Measurements from ENCODE around the gene COLQ.
"Not testable (repeated sequence)": the region's sequence is repeated elsewhere in the genome, so short reads cannot be mapped to it uniquely, and the experiment has no call there.

The COLQ gene

GRCh38 chr3:15521573-15521965, at the start of gene COLQ:
Gene COLQ (minus strand): TSS chr3:15521706. CDS start chr3:15521625, 81 bp downstream.
- no peak for DNase-seq

GRCh38 chr3:15563190-15563589, 41.7 kb upstream of the COLQ start:
- no peak for DNase-seq

- DNase-seq = no peak
Measured at GRCh38 chr3:15562560-15562959, 41.1 kb upstream of the COLQ start.

GRCh38 chr3:15558581-15558980, 37.1 kb upstream of the COLQ start:
- no peak for DNase-seq

- peak; percentile 30 for DNase-seq
Measured at GRCh38 chr3:15557511-15557946, 36.0 kb upstream of the COLQ start.

- DNase-seq = no peak
Measured at GRCh38 chr3:15556512-15556911, 35.0 kb upstream of the COLQ start.

- no peak for DNase-seq
Measured at GRCh38 chr3:15553749-15554148, 32.2 kb upstream of the COLQ start.

GRCh38 chr3:15551902-15552301, 30.4 kb upstream of the COLQ start:
- DNase-seq = no peak

- DNase-seq = no peak
Measured at GRCh38 chr3:15549846-15550245, 28.3 kb upstream of the COLQ start.

GRCh38 chr3:15542614-15543013, 21.1 kb upstream of the COLQ start:
- DNase-seq = no peak

- DNase-seq = no peak
Measured at GRCh38 chr3:15541371-15541770, 19.9 kb upstream of the COLQ start.

- no peak for DNase-seq
Measured at GRCh38 chr3:15539066-15539465, 17.6 kb upstream of the COLQ start.

GRCh38 chr3:15538345-15538744, 16.8 kb upstream of the COLQ start:
- no peak for DNase-seq

GRCh38 chr3:15536856-15537255, 15.3 kb upstream of the COLQ start:
- no peak for DNase-seq

GRCh38 chr3:15535732-15536131, 14.2 kb upstream of the COLQ start:
- no peak for DNase-seq

- DNase-seq = not testable (repeated sequence)
Measured at GRCh38 chr3:15532614-15533013, 11.1 kb upstream of the COLQ start.

GRCh38 chr3:15531346-15531745, 9.8 kb upstream of the COLQ start:
- DNase-seq = no peak

GRCh38 chr3:15528854-15529537, 7.5 kb upstream of the COLQ start:
- no peak for DNase-seq

- DNase-seq = no peak
Measured at GRCh38 chr3:15527031-15527459, 5.5 kb upstream of the COLQ start.

GRCh38 chr3:15525790-15526189, 4.3 kb upstream of the COLQ start:
- no peak for DNase-seq

- DNase-seq = no peak
Measured at GRCh38 chr3:15523660-15524417, 2.3 kb upstream of the COLQ start.

GRCh38 chr3:15522016-15522415, 510 bp upstream of the COLQ start:
- no peak for DNase-seq

- no peak for DNase-seq
Measured at GRCh38 chr3:15520804-15521572, 518 bp downstream of the COLQ start.

GRCh38 chr3:15520185-15520584, 1.3 kb downstream of the COLQ start:
- DNase-seq = no peak

All from NCI-H1417 treated with DMSO at 0.1 percent for 48 hours (cell line).